ENCODE measurements around the gene AKIRIN1.
"Not testable (repeated sequence)": the region's sequence is repeated elsewhere in the genome, so short reads cannot be mapped to it uniquely, and the experiment has no call there.

AKIRIN1 gene

DNA sequence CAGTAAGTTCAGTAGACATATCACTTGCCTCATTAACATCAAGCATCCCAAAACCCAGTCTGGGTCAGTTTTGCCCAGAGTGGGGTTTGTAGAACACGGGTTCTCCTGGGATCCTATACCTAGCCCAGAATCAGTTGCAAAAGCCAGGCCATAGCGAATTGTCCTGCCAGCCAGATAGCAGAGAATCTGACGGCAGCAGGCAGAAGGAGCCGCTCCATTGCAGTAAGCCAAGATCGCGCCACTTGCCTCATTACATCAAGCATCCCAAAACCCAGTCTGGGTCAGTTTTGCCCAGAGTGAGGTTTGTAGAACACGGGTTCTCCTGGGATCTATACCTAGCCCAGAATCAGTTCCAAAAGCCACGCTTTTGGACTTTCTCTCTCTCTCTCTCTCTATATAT is 54.2 kb downstream of the AKIRIN1 start:
- DNase-seq (ENCODE audit: low read depth in 2 of 2), result no peak

GRCh38 chr1:39046613-39047210 is 55.6 kb downstream of the AKIRIN1 start:
- no peak for DNase-seq (ENCODE audit: low read depth in 2 of 2)

DNA sequence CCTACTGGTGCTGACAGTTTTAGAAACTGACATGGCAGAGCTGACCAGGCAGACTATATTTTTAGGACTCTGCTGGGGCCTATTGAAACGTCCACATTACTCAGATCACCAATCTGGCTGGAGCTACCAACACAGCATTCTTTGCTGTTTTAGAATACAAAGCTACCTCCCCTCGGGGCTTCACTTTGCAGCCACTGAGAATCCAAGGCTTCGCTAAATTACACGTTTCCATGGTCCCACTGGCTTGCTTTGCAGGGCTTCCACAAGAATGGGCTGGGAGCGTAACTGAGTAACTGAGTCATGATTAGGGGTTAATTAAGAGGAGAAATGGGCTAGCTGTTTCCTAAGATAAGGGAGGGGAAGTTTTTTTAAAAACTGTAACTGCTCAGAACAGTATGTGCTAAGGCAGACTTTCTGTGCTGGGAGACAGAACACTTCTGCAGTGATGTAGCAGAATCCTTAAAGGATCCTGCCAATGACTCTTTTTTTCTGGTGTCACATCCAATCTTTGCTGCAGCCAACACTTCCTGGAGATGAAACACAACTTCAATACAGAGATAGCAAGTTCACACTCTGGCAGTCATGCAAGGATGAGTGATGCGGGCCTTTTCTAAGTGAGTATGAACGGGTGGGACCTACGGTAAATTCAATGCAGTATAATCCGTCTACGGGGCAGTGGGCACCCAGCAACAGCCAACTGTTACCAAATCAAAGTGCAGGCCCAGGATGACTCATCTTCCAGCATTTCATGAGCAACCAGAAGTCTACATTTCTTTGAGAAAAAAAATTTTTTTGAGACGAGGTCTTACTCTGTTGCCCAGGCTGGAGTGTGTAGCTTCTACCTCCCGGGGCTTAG is 56.5 kb downstream of the AKIRIN1 start:
- DNase-seq (ENCODE audit: low read depth in 2 of 2), result no peak

DNA sequence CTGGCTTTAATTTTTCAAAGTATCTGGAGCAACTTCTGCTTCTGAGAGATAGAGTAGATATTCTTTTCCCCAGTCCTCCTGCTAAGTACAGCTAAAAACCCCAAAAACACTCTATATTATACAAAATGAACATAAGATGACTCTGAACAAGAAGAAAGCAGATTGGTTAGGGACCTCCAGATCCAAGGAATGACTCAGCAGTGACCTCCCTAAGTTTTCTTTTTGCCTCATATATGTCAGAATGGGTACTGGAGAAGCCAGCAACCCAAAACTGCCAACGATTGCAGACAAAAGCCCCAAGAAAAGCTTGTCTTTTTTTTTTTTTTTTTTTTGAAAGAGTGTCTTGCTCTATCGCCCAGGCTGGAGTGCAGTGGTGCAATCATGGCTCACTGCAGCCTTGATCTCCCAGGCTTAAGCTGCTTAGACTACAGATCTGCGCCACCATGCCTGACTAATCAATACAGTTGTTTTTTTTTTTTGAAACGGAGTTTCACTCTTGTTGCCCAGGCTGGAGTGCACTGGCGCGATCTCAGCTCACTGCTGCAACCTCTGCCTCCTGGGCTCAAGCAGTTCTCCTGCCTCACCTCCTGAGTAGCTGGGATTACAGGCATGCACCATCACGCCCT is 57.8 kb downstream of the AKIRIN1 start:
- DNase-seq (ENCODE audit: low read depth in 2 of 2), result no peak

DNA sequence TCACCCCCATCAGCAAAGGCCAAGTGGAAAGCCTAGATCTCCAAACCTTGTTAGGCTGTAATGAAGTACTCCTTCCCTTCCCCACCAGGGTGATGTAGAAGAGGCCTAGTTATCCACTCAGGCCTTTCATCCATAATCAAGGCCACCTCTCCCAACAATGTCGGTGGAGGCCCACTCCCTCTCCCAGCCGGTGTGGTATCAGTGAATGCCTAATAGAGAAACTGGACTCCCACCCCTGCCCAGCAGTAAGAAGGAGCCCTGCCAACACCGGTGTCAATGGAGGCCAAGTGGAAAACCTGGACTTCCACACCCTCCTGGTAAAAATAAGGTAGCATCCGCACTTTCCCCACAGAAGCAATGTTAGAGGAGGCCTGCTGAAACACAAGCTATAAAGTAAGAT is 58.9 kb downstream of the AKIRIN1 start:
- DNase-seq (ENCODE audit: low read depth in 2 of 2), result no peak

DNA sequence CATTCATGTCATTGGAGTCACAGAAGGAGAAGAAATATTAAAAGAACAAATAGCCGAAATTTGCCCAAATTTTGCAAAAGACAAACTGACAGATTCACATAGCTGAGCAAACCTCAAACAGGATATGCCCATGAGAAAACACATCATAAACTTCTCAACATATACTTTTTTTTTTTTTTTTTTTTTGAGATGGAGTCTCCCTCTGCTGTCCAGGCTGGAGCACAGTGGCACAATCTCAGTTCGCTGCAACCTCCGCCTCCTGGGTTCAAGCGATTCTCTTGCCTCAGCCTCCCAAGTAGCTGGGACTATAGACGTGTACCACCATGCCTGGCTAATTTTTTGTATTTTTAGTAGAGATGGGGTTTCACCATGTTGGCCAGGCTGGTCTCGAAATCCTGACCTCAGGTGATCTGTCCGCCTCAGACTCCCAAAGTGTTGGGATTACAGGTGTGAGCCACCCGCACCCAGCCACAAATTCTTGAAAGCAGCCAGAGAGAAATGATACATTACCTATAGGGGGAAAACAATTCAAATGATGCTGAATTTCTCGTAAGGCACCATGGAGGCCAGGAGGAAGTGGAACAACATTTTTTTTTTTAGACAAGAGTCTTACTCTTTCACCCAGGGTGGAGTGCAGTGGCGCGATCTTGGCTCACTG is 60.2 kb downstream of the AKIRIN1 start:
- not testable (repeated sequence) for DNase-seq (ENCODE audit: low read depth in 2 of 2)

- DNase-seq (ENCODE audit: low read depth in 2 of 2), result no peak
Measured at GRCh38 chr1:39051956-39052355, 60.9 kb downstream of the AKIRIN1 start.

DNA sequence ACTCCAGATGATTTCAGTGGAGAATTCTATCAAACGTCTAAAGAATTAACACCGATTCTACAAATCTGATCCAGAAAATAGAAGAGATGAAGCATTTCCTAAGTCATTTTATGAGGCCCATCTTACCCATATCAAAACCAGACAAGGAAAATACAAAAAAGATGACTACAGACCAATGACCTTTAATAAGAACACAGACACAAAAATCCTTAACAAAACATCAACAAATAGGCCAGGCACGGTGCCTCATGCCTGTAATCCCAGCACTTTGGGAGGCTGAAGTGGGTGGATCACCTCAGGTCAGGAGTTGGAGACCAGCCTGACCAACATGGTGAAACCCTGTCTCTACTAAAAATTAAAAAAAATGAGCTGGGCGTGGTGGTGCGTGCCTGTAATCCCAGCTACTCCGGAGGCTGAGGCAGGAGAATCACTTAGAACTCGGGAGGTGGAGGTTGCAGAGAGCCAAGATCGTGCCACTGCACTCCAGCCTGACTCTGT is 64.2 kb downstream of the AKIRIN1 start:
- not testable (repeated sequence) for DNase-seq (ENCODE audit: low read depth in 2 of 2)
